K562 (cell line): ENCODE data around the gene RNGTT.

Experiments
- CBX2 ChIP-seq: fragments of 200-600 bp; sonication (generic); IDR thresholded peaks from one replicate; pipeline ENCODE4 v1.6.1; 2012; ENCODE audit warnings: mild to moderate bottlenecking, low read length, inconsistent platforms; ENCODE audit not compliant: insufficient read depth, poor library complexity, severe bottlenecking
- SMAD3 ChIP-seq: fragments of 450-650 bp; formaldehyde crosslinking; conservative IDR thresholded peaks from 2 replicates; pipeline ENCODE4 v1.4.0; 2020; ENCODE audit warnings: mild to moderate bottlenecking
- TCF7L2 ChIP-seq: fragments of 150-350 bp; IDR thresholded peaks from 2 replicates; pipeline ENCODE4 v1.6.1; 2016; ENCODE audit warnings: low read depth, mild to moderate bottlenecking, low read length, moderate library complexity
- YBX1 ChIP-seq: fragments of 450-650 bp; IDR thresholded peaks from 2 replicates; pipeline ENCODE4 v1.7.1; 2016; ENCODE audit warnings: mild to moderate bottlenecking
- ZNF3 ChIP-seq: fragments of 250-450 bp; sonication (Bioruptor Pico); IDR thresholded peaks from 2 replicates; pipeline ENCODE4 v1.5.0; 2021; ENCODE audit warnings: mild to moderate bottlenecking, moderate library complexity
- TF ChIP-seq, protein P1 (sequence below), 3 experiments: IDR thresholded peaks in 2 of 3; conservative IDR thresholded peaks in 1 of 3; 2 replicates each; pipeline ENCODE4 v1.5.1; 2011 to 2012; ENCODE audit warnings: low read length in 3 of 3, mild to moderate bottlenecking in 3 of 3, control low read depth in 2 of 3, improper control_type of control experiment in 1 of 3, inconsistent platforms in 1 of 3, low read depth in 1 of 3, mixed read lengths in 1 of 3, moderate library complexity in 1 of 3; ENCODE audit not compliant: insufficient read depth in 2 of 3
- TF ChIP-seq, protein P2 (sequence below): fragments of 250-450 bp; sonication (Bioruptor Pico); IDR thresholded peaks from 2 replicates; pipeline ENCODE4 v1.5.0; 2021; ENCODE audit warnings: mild to moderate bottlenecking, borderline replicate concordance

DNA sequence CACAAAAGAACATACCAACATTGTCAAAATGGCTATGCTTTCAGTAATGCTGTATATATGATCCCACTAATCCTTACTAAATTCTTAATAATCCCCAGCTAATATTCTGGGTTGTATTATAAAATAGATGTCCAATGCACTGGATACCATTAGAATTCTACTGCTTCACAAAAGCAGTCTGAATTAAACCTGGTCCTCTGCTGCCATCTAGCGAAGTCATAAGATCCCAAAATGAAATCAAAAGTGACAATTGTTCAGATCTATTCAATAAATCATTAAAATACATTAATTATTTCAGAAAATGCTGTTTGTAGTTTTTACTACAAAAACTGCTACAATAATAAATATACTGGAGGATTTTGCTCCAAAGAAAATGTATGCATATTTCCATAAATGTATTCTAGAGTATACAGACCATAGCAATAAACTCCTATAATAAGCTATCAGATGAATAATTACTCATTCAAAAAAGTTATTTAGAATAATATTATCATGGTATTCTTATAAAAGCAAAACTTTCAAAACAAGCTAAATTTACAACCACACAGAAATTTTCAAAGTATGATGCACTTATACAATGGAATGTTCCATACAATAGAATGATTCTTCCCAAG lies 92.6 kb downstream of the RNGTT start:
- TF ChIP-seq TCF7L2 (no peak), SMAD3 (no peak), CBX2 (no peak), ZNF3 (CRISPR knock-in tag) (no peak), YBX1 (no peak)
- TF ChIP-seq, protein P1, sequence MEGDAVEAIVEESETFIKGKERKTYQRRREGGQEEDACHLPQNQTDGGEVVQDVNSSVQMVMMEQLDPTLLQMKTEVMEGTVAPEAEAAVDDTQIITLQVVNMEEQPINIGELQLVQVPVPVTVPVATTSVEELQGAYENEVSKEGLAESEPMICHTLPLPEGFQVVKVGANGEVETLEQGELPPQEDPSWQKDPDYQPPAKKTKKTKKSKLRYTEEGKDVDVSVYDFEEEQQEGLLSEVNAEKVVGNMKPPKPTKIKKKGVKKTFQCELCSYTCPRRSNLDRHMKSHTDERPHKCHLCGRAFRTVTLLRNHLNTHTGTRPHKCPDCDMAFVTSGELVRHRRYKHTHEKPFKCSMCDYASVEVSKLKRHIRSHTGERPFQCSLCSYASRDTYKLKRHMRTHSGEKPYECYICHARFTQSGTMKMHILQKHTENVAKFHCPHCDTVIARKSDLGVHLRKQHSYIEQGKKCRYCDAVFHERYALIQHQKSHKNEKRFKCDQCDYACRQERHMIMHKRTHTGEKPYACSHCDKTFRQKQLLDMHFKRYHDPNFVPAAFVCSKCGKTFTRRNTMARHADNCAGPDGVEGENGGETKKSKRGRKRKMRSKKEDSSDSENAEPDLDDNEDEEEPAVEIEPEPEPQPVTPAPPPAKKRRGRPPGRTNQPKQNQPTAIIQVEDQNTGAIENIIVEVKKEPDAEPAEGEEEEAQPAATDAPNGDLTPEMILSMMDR (IDR thresholded peaks at IDR 0.05 in 2 of 3, conservative IDR thresholded peaks at IDR 0.05 in 1 of 3; ENCODE audit: insufficient read depth in 2 of 3, low read depth in 1 of 3, low read length in 3 of 3), result peak; percentile 17 to 71 (median 43); a peak in 4 of 6 replicates
- TF ChIP-seq, protein P2, sequence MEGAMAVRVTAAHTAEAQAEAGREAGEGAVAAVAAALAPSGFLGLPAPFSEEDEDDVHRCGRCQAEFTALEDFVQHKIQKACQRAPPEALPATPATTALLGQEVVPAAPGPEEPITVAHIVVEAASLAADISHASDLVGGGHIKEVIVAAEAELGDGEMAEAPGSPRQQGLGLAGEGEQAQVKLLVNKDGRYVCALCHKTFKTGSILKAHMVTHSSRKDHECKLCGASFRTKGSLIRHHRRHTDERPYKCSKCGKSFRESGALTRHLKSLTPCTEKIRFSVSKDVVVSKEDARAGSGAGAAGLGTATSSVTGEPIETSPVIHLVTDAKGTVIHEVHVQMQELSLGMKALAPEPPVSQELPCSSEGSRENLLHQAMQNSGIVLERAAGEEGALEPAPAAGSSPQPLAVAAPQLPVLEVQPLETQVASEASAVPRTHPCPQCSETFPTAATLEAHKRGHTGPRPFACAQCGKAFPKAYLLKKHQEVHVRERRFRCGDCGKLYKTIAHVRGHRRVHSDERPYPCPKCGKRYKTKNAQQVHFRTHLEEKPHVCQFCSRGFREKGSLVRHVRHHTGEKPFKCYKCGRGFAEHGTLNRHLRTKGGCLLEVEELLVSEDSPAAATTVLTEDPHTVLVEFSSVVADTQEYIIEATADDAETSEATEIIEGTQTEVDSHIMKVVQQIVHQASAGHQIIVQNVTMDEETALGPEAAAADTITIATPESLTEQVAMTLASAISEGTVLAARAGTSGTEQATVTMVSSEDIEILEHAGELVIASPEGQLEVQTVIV (CRISPR knock-in tag), result no peak
